SK-N-SH treated with all-trans-retinoic acid at 6 μM for 48 hours (cell line): ENCODE data around the gene TFG.

Experiments
- ATAC-seq: fragments of 200-7000 bp; cut with Tn5 transposase; 3 replicates; pipeline ENCODE4 v1.9.1; 2020; ENCODE audit warnings: mild to moderate bottlenecking, moderate library complexity
- ARNTL ChIP-seq: fragments of 450-650 bp; formaldehyde crosslinking; IDR thresholded peaks from 2 replicates; pipeline ENCODE4 v1.5.0; 2020; ENCODE audit warnings: low read depth, mild to moderate bottlenecking, moderate library complexity, borderline replicate concordance
- BACH2 ChIP-seq: fragments of 250-450 bp; sonication (Bioruptor Pico); IDR thresholded peaks from 2 replicates; pipeline ENCODE4 v1.9.0; 2021; ENCODE audit warnings: mild to moderate bottlenecking, borderline replicate concordance
- CREB5 ChIP-seq: fragments of 250-450 bp; sonication (Bioruptor Pico); IDR thresholded peaks from 2 replicates; pipeline ENCODE4 v1.5.1; 2020; ENCODE audit warnings: low read depth, mild to moderate bottlenecking, moderate library complexity
- CSDC2 ChIP-seq: fragments of 250-450 bp; sonication (Bioruptor Pico); IDR thresholded peaks from 2 replicates; pipeline ENCODE4 v1.5.0; 2020; ENCODE audit warnings: mild to moderate bottlenecking, moderate library complexity
- CSRNP3 ChIP-seq: fragments of 250-450 bp; sonication (Bioruptor Pico); IDR thresholded peaks from 2 replicates; pipeline ENCODE4 v1.5.1; 2021; ENCODE audit warnings: mild to moderate bottlenecking, moderate library complexity
- ESRRG ChIP-seq: fragments of 250-450 bp; sonication (Bioruptor Pico); IDR thresholded peaks from 2 replicates; pipeline ENCODE4 v1.6.1; 2021; ENCODE audit warnings: mild to moderate bottlenecking
- GLIS3 ChIP-seq: fragments of 250-450 bp; sonication (Bioruptor Pico); IDR thresholded peaks from 2 replicates; pipeline ENCODE4 v1.5.0; 2020; ENCODE audit warnings: mild to moderate bottlenecking, moderate library complexity
- ISL1 ChIP-seq: fragments of 250-450 bp; sonication (Bioruptor Pico); IDR thresholded peaks from 2 replicates; pipeline ENCODE4 v2.1.2; 2022; ENCODE audit warnings: mild to moderate bottlenecking, moderate library complexity
- OSR1 ChIP-seq: fragments of 250-450 bp; sonication (Bioruptor Pico); IDR thresholded peaks from 2 replicates; pipeline ENCODE4 v1.8.0; 2022; ENCODE audit warnings: moderate library complexity, mild to moderate bottlenecking, inconsistent platforms
- PATZ1 ChIP-seq: fragments of 250-450 bp; sonication (Bioruptor Pico); IDR thresholded peaks from 2 replicates; pipeline ENCODE4 v1.8.0; 2020; ENCODE audit warnings: mild to moderate bottlenecking, moderate library complexity, borderline replicate concordance
- PPARA ChIP-seq: fragments of 250-450 bp; sonication (Bioruptor Pico); IDR thresholded peaks from 2 replicates; pipeline ENCODE4 v1.5.0; 2020; ENCODE audit warnings: mild to moderate bottlenecking, borderline replicate concordance
- RARB ChIP-seq: fragments of 250-450 bp; sonication (Bioruptor Pico); IDR thresholded peaks from 2 replicates; pipeline ENCODE4 v1.8.0; 2021; ENCODE audit warnings: mild to moderate bottlenecking, moderate library complexity
- SNAI2 ChIP-seq: fragments of 250-450 bp; sonication (Bioruptor Pico); IDR thresholded peaks from 2 replicates; pipeline ENCODE4 v1.5.0; 2020; ENCODE audit warnings: mild to moderate bottlenecking, moderate library complexity
- TCF4 ChIP-seq: fragments of 250-450 bp; sonication (Bioruptor Pico); IDR thresholded peaks from 2 replicates; pipeline ENCODE4 v1.8.0; 2021; ENCODE audit warnings: mild to moderate bottlenecking, moderate library complexity, borderline replicate concordance
- TOX ChIP-seq: fragments of 250-450 bp; sonication (Bioruptor Pico); IDR thresholded peaks from 2 replicates; pipeline ENCODE4 v1.8.0; 2021; ENCODE audit warnings: mild to moderate bottlenecking, moderate library complexity, borderline replicate concordance
- TSHZ2 ChIP-seq: fragments of 250-450 bp; sonication (Bioruptor Pico); IDR thresholded peaks from 2 replicates; pipeline ENCODE4 v1.5.0; 2020; ENCODE audit warnings: mild to moderate bottlenecking, moderate library complexity
- ZC3H10 ChIP-seq: fragments of 250-450 bp; sonication (Bioruptor Pico); IDR thresholded peaks from 2 replicates; pipeline ENCODE4 v1.5.1; 2021; ENCODE audit warnings: mild to moderate bottlenecking, moderate library complexity
- ZFP3 ChIP-seq: fragments of 250-450 bp; sonication (Bioruptor Pico); IDR thresholded peaks from 2 replicates; pipeline ENCODE4 v1.5.0; 2020; ENCODE audit warnings: mild to moderate bottlenecking, moderate library complexity
- ZFP30 ChIP-seq: fragments of 450-650 bp; formaldehyde crosslinking; IDR thresholded peaks from 2 replicates; pipeline ENCODE4 v1.5.0; 2022; ENCODE audit warnings: mild to moderate bottlenecking, moderate library complexity
- ZNF565 ChIP-seq: fragments of 450-650 bp; formaldehyde crosslinking; conservative IDR thresholded peaks from 2 replicates; pipeline ENCODE4 v1.5.0; 2020; ENCODE audit warnings: low read depth, mild to moderate bottlenecking, moderate library complexity
- ZNF70 ChIP-seq: fragments of 450-650 bp; formaldehyde crosslinking; IDR thresholded peaks from 2 replicates; pipeline ENCODE4 v1.5.0; 2020; ENCODE audit warnings: mild to moderate bottlenecking, moderate library complexity
- ZNF8 ChIP-seq: fragments of 450-650 bp; formaldehyde crosslinking; IDR thresholded peaks from 2 replicates; pipeline ENCODE4 v1.5.0; 2020; ENCODE audit warnings: mild to moderate bottlenecking, moderate library complexity
- TF ChIP-seq, protein P1 (sequence below): fragments of 250-450 bp; sonication (Bioruptor Pico); IDR thresholded peaks from 2 replicates; pipeline ENCODE4 v1.8.0; 2021; ENCODE audit warnings: low read depth, mild to moderate bottlenecking, moderate library complexity, borderline replicate concordance

Gene TFG

GRCh38 chr3:100681496-100681895, 27.8 kb upstream of the TFG start:
- no peak for TF ChIP-seq TSHZ2
- TF ChIP-seq OSR1 (CRISPR knock-in tag), result no peak
- no peak for TF ChIP-seq CSDC2 (CRISPR knock-in tag)
- no peak for TF ChIP-seq ZNF70
- TF ChIP-seq SNAI2 (CRISPR knock-in tag), result no peak
- no peak for TF ChIP-seq ZNF8 (CRISPR knock-in tag)
- TF ChIP-seq ZFP3 (CRISPR knock-in tag), result no peak
- no peak for TF ChIP-seq TOX
- no peak for TF ChIP-seq ZFP30 (CRISPR knock-in tag)
- TF ChIP-seq GLIS3, result no peak
- TF ChIP-seq CREB5, result no peak
- TF ChIP-seq ZNF565 (CRISPR knock-in tag), result no peak
- TF ChIP-seq ISL1 (CRISPR knock-in tag), result no peak
- no peak for TF ChIP-seq PPARA (CRISPR knock-in tag)
- TF ChIP-seq ZC3H10 (CRISPR knock-in tag), result no peak
- no peak for TF ChIP-seq TCF4 (CRISPR knock-in tag)
- TF ChIP-seq BACH2 (CRISPR knock-in tag), result no peak
- no peak for TF ChIP-seq ARNTL (CRISPR knock-in tag)
- TF ChIP-seq PATZ1 (CRISPR knock-in tag), result no peak
- no peak for TF ChIP-seq CSRNP3 (CRISPR knock-in tag)
- no peak for ATAC-seq

- no peak for ATAC-seq
- TF ChIP-seq ZFP30 (CRISPR knock-in tag) (no peak), ZNF8 (CRISPR knock-in tag) (no peak), GLIS3 (no peak), SNAI2 (CRISPR knock-in tag) (no peak), BACH2 (CRISPR knock-in tag) (no peak), TSHZ2 (no peak), CREB5 (no peak), PPARA (CRISPR knock-in tag) (no peak), ZC3H10 (CRISPR knock-in tag) (no peak), ZNF70 (no peak), ESRRG (no peak), ISL1 (CRISPR knock-in tag) (no peak), TCF4 (CRISPR knock-in tag) (no peak), PATZ1 (CRISPR knock-in tag) (no peak), RARB (CRISPR knock-in tag) (no peak), ARNTL (CRISPR knock-in tag) (no peak)
- TF ChIP-seq, protein P1, sequence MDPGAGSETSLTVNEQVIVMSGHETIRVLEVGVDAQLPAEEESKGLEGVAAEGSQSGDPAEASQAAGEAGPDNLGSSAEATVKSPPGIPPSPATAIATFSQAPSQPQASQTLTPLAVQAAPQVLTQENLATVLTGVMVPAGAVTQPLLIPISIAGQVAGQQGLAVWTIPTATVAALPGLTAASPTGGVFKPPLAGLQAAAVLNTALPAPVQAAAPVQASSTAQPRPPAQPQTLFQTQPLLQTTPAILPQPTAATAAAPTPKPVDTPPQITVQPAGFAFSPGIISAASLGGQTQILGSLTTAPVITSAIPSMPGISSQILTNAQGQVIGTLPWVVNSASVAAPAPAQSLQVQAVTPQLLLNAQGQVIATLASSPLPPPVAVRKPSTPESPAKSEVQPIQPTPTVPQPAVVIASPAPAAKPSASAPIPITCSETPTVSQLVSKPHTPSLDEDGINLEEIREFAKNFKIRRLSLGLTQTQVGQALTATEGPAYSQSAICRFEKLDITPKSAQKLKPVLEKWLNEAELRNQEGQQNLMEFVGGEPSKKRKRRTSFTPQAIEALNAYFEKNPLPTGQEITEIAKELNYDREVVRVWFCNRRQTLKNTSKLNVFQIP (CRISPR knock-in tag), result no peak
These were observed 27.0 kb upstream of the TFG start for GRCh38 chr3:100682056-100682853.
